IMR-90 (cell line): ENCODE measurements around the gene PARP11. TPM values are rescaled to one million over a fixed set of nuclear protein-coding genes. Genes with fewer than 3 reads are reported as not detected.

ENCODE experiments used
- ATAC-seq: fragments of 200-7000 bp; cut with Tn5 transposase; 2 replicates; pipeline ENCODE4 v1.9.1; 2020; ENCODE audit warnings: low read depth, mild to moderate bottlenecking, moderate library complexity
- BruUV-seq: library from RNA; stranded (reverse); fragments of 400-500 nt; replicated peaks from 2 replicates; lab custom pipeline; 2021; lab: Mats Ljungman, UMichigan
- CTCF ChIA-PET: fragments of 300-600 bp; formaldehyde crosslinking; extraction: SDS; loops from one replicate; lab custom pipeline; 2021; ENCODE audit warnings: antibody characterized with exemption; lab: Yijun Ruan, JAX
- POLR2A ChIA-PET: fragments of 300-600 bp; sonication (Branson Sonifier 250); formaldehyde crosslinking; loops from one replicate; lab custom pipeline; 2022; ENCODE audit warnings: antibody characterized with exemption; ENCODE audit not compliant: unreplicated experiment; lab: Charles Lee
- DNase-seq: peaks from one replicate; pipeline ENCODE4 v3.0.0; 2013
- H2AFZ ChIP-seq: replicated peaks from 2 replicates; pipeline ENCODE3; 2013; ENCODE audit warnings: low read length, mild to moderate bottlenecking; ENCODE audit not compliant: poor library complexity
- H2AK5ac ChIP-seq: 2 replicates; pipeline ENCODE4 v1.6.1; 2013; ENCODE audit warnings: low read depth, low read length, inconsistent platforms
- H2AK9ac ChIP-seq: replicated peaks from 2 replicates; pipeline ENCODE3; 2013; ENCODE audit warnings: mild to moderate bottlenecking, low read depth, low read length, moderate library complexity; ENCODE audit not compliant: poor library complexity
- H2BK120ac ChIP-seq: 2 replicates; pipeline ENCODE4 v1.6.1; 2013; ENCODE audit warnings: low read depth, low read length, inconsistent platforms
- H2BK15ac ChIP-seq: 3 replicates; pipeline ENCODE4 v1.6.1; 2013; ENCODE audit warnings: low read depth, low read length, inconsistent platforms
- H2BK20ac ChIP-seq: 2 replicates; pipeline ENCODE4 v1.6.1; 2013; ENCODE audit warnings: low read depth, mild to moderate bottlenecking, inconsistent platforms, low read length, moderate library complexity
- H2BK5ac ChIP-seq: 2 replicates; pipeline ENCODE4 v1.6.1; 2013; ENCODE audit warnings: mild to moderate bottlenecking, low read depth, low read length, inconsistent platforms; ENCODE audit not compliant: poor library complexity, severe bottlenecking
- H3K14ac ChIP-seq: replicated peaks from 2 replicates; pipeline ENCODE4 v1.6.1; 2013; ENCODE audit warnings: low read depth, low read length, inconsistent platforms
- H3K18ac ChIP-seq: 2 replicates; pipeline ENCODE4 v1.6.1; 2013; ENCODE audit warnings: low read depth, low read length, control low read depth
- H3K23ac ChIP-seq: 2 replicates; pipeline ENCODE4 v1.6.1; 2013; ENCODE audit warnings: low read depth, low read length, inconsistent platforms
- H3K27ac ChIP-seq: 2 replicates; pipeline ENCODE4 v1.5.1; 2013; ENCODE audit warnings: mild to moderate bottlenecking, control low read depth, low read length; ENCODE audit not compliant: insufficient read depth
- H3K27me3 ChIP-seq: 2 replicates; pipeline ENCODE4 v1.6.1; 2013; ENCODE audit warnings: low read length; ENCODE audit not compliant: control insufficient read depth, insufficient read depth
- H3K36me3 ChIP-seq: 2 replicates; pipeline ENCODE4 v1.6.1; 2013; ENCODE audit warnings: low read length, mixed read lengths; ENCODE audit not compliant: control insufficient read depth, insufficient read depth
- H3K4ac ChIP-seq: 2 replicates; pipeline ENCODE4 v1.6.1; 2013; ENCODE audit warnings: low read depth, low read length, inconsistent platforms
- H3K4me1 ChIP-seq: 2 replicates; pipeline ENCODE4 v1.6.1; 2013; ENCODE audit warnings: low read length, mixed read lengths; ENCODE audit not compliant: control insufficient read depth, insufficient read depth
- H3K4me2 ChIP-seq: 2 replicates; pipeline ENCODE4 v1.6.1; 2013; ENCODE audit warnings: low read depth, mild to moderate bottlenecking, control low read depth, low read length, moderate library complexity
- H3K4me3 ChIP-seq: 2 replicates; pipeline ENCODE4 v1.5.1; 2013; ENCODE audit warnings: low read depth, mild to moderate bottlenecking, control low read depth, low read length, moderate library complexity; ENCODE audit not compliant: insufficient read depth
- H3K56ac ChIP-seq: 2 replicates; pipeline ENCODE4 v1.6.1; 2013; ENCODE audit warnings: low read length, inconsistent platforms; ENCODE audit not compliant: insufficient read depth; ENCODE audit errors: extremely low read depth
- H3K79me1 ChIP-seq, 2 experiments: 2 replicates each; pipeline ENCODE4 v1.6.1; 2013; ENCODE audit warnings: low read length in 2 of 2, inconsistent platforms in 1 of 2, low read depth in 1 of 2
- H3K9ac ChIP-seq: 2 replicates; pipeline ENCODE4 v1.6.1; 2013; ENCODE audit warnings: low read depth, low read length, control low read depth
- H3K9me1 ChIP-seq: 2 replicates; pipeline ENCODE4 v1.6.1; 2013; ENCODE audit warnings: low read length, inconsistent platforms; ENCODE audit not compliant: insufficient read depth
- H3K9me3 ChIP-seq: 2 replicates; pipeline ENCODE4 v1.6.1; 2013; ENCODE audit warnings: low read length; ENCODE audit not compliant: control insufficient read depth, insufficient read depth
- H4K20me1 ChIP-seq: 2 replicates; pipeline ENCODE4 v1.6.1; 2013; ENCODE audit warnings: low read length, inconsistent platforms; ENCODE audit not compliant: insufficient read depth
- H4K5ac ChIP-seq: 2 replicates; pipeline ENCODE4 v1.6.1; 2013; ENCODE audit warnings: mild to moderate bottlenecking, low read depth, low read length, control low read depth
- H4K8ac ChIP-seq, 2 experiments: 2 replicates each; pipeline ENCODE4 v1.6.1; 2013; ENCODE audit warnings: low read depth in 2 of 2, low read length in 2 of 2, control low read depth in 1 of 2, inconsistent platforms in 1 of 2
- H4K91ac ChIP-seq: 2 replicates; pipeline ENCODE4 v1.6.1; 2013; ENCODE audit warnings: low read depth, low read length, inconsistent platforms; ENCODE audit not compliant: insufficient read depth
- BHLHE40 ChIP-seq: fragments of 150-350 bp; IDR thresholded peaks from 2 replicates; pipeline ENCODE4 v1.6.1; 2016; ENCODE audit warnings: mild to moderate bottlenecking, low read depth, low read length
- FOS ChIP-seq: fragments of 150-350 bp; IDR thresholded peaks from 2 replicates; pipeline ENCODE4 v1.6.1; 2016; ENCODE audit warnings: low read depth, low read length
- MAFK ChIP-seq: IDR thresholded peaks from 2 replicates; pipeline ENCODE4 v1.6.1; 2012; ENCODE audit warnings: low read depth, low read length, improper control_type of control experiment
- NFE2L2 ChIP-seq: fragments of 150-350 bp; IDR thresholded peaks from 2 replicates; pipeline ENCODE4 v1.6.1; 2016; ENCODE audit warnings: low read depth, mild to moderate bottlenecking, low read length
- RFX5 ChIP-seq: IDR thresholded peaks from 2 replicates; pipeline ENCODE4 v1.8.0; 2012; ENCODE audit warnings: low read depth, mild to moderate bottlenecking, low read length, moderate library complexity
- USF2 ChIP-seq: fragments of 150-350 bp; IDR thresholded peaks from 2 replicates; pipeline ENCODE4 v1.6.1; 2017; ENCODE audit warnings: mild to moderate bottlenecking, antibody characterized with exemption, low read length, low read depth
- WGBS, 2 experiments: methylation state at CpG; one replicate each; pipeline versions ENCODE4 v1.1.5 to v1.1.7; 2013; ENCODE audit warnings: missing lambda C conversion rate in 2 of 2; ENCODE audit not compliant: insufficient read length in 1 of 2; ENCODE audit errors: extremely low coverage in 2 of 2; 5-methylcytosine and 5-hydroxymethylcytosine counted together
- dilution Hi-C: fragments of 300-500 bp; cut with HindIII; formaldehyde crosslinking; loops from one replicate; pipeline ENCODE4 v1.14.3; 2018; ENCODE audit warnings: low sequenced_read_pairs; ENCODE audit not compliant: unreplicated experiment
- in situ Hi-C: fragments of 300-500 bp; cut with MboI; formaldehyde crosslinking; loops from 3 replicates; pipeline ENCODE4 v1.14.3; 2019; ENCODE audit warnings: low sequenced_read_pairs, inconsistent platforms, mixed read lengths
- intact Hi-C: fragments of 100-400 bp; cut with micrococcal nuclease; formaldehyde crosslinking; loops from 2 replicates; pipeline ENCODE4 v1.10.0; 2022
- polyA plus RNA-seq, 3 experiments: library from polyadenylated mRNA; depleted of rRNA; stranded (reverse); fragments of >200 nt; gene quantifications; 2 replicates each; pipeline ENCODE4 v1.2.3, GENCODE V29; 2012; ENCODE audit warnings: low replicate concordance in 1 of 3
- total RNA-seq: library from RNA; depleted of rRNA; stranded (reverse); fragments of >200 nt; gene quantifications from 2 replicates; pipeline ENCODE4 v1.2.3, GENCODE V29; 2012

PARP11 gene
- total and polyA plus RNA-seq, 2 of the 4 experiments (the other 2 are of a cell fraction) = 1.8 to 3.0 TPM

- no peak overlapping the region for H4K5ac ChIP-seq
- H3K9ac ChIP-seq = no peak overlapping the region
- no peak overlapping the region for H4K8ac ChIP-seq
- TF ChIP-seq NFE2L2 (no peak), MAFK (no peak), RFX5 (0 out of 2 replicates have a peak, but pooled peaks have one; percentile 22), FOS (peak; percentile 25; the same call in 1 of the 2 replicates), USF2 (peak; percentile 58; the same call in 1 of the 2 replicates), BHLHE40 (peak; percentile 65)
- no peaks in the 10 kb centered on the region; the same call in 1 of the 2 replicates for H3K36me3 ChIP-seq
- in situ Hi-C loops (no loop called here), intact Hi-C loops (no loop called here), dilution Hi-C loops (no loop called here)
- H2BK5ac ChIP-seq = no peak overlapping the region
- H3K56ac ChIP-seq = no peak overlapping the region
- no peaks in the 10 kb centered on the region; the same call in 1 of the 2 replicates for H3K4me1 ChIP-seq
- POLR2A ChIA-PET = no interaction called here
- no peak overlapping the region for H2BK20ac ChIP-seq
- no peak overlapping the region for H2AK5ac ChIP-seq
- no peak overlapping the region for H3K4me3 ChIP-seq
- H3K4me2 ChIP-seq = no peak overlapping the region
- no peak overlapping the region for H3K27ac ChIP-seq
- H3K23ac ChIP-seq = no peak overlapping the region
- CTCF ChIA-PET = no interaction called here
- no peak overlapping the region for H2AFZ ChIP-seq
- ATAC-seq = no peak
- no peak overlapping the region for H2AK9ac ChIP-seq
- no peak overlapping the region for H2BK120ac ChIP-seq
- no peak overlapping the region for H3K14ac ChIP-seq
- no peaks in the 10 kb centered on the region for H3K27me3 ChIP-seq
- H4K20me1 ChIP-seq = no peaks in the 10 kb centered on the region
- H3K79me1 ChIP-seq = no peaks in the 10 kb centered on the region
- H3K9me1 ChIP-seq = no peaks in the 10 kb centered on the region
- H3K18ac ChIP-seq = peak overlapping the region; percentile 18; the same call in 1 of the 2 replicates
- no peak overlapping the region for H2BK15ac ChIP-seq
- no peak overlapping the region for H3K4ac ChIP-seq
- no CpG with 5 or more reads among the region's 3 CpGs for WGBS, 2 experiments
- peak; percentile 65 for DNase-seq
- H4K91ac ChIP-seq = no peak overlapping the region
- no peaks in the 10 kb centered on the region for H3K9me3 ChIP-seq
- BruUV-seq = no TSS peak
Observed at GRCh38 chr12:3820122-3820521, 53.1 kb downstream of the PARP11 start.
